ENCODE results near the gene GLYATL2. TPM values are rescaled to one million over a fixed set of nuclear protein-coding genes. Genes with fewer than 3 reads are reported as not detected.

Gene GLYATL2
- total RNA-seq, 2 donors from 2014 or later: not detected

Other genes starting within 250 kb of the GLYATL2 start
- 1 to 10 TPM; 4.7 to 6.3 TPM for gene CNTF, start 222.0 kb downstream of the GLYATL2 start, total RNA-seq
- not detected for gene GLYAT, start 112.8 kb downstream of the GLYATL2 start, total RNA-seq
- gene GLYATL1, start 94.8 kb upstream of the GLYATL2 start, total RNA-seq: not detected
- not detected for gene GLYATL1B, start 241.6 kb upstream of the GLYATL2 start, total RNA-seq

All from natural killer cell treated with Interleukin-12 subunit alpha and Interleukin-12 subunit beta and Interleukin-15 and Interleukin-18, amount 100 ng/mL, for 72 hours (primary cell).